HG03442 (cell line): ENCODE measurements around the gene CPA5.

Experiments
- ATAC-seq: cut with Tn5 transposase; IDR thresholded peaks from one replicate; pipeline ENCODE4 v1.9.1; 2021; ENCODE audit warnings: mild to moderate bottlenecking, moderate library complexity; ENCODE audit not compliant: unreplicated experiment

CPA5 gene

DNA sequence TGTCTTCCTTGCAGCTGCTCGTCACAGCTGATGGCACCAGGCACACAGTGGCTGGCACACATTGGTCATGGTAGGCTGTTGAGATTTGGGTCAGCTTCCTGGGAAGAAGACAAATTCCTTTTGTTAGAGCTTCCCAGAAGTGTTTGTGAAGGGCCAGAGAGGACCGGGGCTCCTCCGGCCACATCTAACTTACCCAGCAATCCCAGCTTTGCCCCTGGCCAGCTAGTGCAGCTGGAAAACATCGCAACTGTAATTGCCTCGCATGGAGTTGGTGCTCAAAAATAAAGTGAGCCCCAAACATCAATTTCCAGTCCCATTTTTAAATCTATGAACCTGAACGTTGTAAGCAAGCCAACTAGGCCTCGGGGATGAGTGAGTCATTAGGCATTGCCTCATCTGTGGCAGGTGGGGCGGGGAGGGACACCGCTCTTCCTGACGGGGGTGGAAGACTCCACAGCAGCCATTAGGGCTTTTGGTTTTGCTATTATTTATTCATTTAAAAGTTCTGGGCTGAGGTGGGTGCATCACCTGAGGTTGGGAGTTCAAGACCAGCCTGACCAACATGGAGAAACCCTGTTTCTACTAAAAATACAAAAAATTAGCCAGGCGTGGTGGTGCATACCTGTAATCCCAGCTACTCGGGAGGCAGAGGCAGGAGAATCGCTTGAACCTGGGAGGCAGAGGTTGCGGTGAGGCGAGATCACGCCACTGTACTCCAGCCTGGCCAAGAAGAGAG, 12.4 kb downstream of the CPA5 start:
- ATAC-seq, result no peak

GRCh38 chr7:130358471-130358870, 13.9 kb downstream of the CPA5 start:
- ATAC-seq, result no peak

DNA sequence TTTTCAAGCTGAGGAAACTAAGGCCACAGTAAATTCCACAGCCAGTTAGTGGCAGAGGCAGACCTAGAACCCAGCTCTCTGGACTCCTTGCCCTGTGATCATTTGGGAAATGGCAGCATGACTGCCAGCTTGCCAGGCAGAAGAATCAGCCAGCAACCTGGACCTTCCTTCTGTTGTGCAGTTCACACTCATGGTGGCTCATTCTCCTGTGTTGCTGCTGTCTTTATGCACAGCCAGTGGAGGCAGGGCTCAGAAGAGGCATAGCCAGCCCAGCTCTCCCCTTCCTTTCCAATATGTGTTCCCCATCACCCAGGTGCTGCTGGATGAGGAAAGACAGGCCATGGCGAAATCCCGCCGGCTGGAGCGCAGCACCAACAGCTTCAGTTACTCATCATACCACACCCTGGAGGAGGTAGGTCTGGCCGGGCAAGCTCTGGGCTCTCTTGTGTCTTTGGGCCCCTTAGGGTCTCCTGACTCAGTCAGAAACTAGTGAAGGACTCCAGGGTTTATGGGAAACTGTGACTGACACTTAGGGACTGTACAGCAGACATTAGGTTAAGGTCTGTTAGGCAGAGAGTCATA, 14.8 kb downstream of the CPA5 start:
- ATAC-seq, result no peak

- ATAC-seq, result no peak
These were observed 15.9 kb downstream of the CPA5 start for GRCh38 chr7:130360518-130360917.

DNA sequence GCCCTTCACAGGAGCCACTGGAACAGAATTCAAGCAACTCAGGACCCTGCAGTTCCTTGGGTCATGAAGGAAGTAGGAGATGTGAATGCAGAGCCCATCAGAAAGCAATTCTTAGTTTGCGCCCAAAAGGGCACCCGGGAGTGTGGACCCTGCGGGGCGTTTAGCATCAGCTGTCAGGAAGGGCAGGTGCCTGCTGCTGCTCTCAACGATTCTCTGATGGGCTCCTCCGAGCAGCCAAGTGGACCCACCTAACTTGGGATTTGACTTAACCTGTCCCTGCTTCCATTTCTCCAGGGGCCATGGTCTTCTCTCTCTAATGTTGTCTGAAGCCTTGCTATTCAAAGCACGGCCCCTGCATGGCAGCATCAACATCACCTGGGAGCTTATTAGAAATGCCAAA, 17.1 kb downstream of the CPA5 start:
- ATAC-seq, result no peak

- ATAC-seq, result no peak
These were observed 17.7 kb downstream of the CPA5 start for GRCh38 chr7:130362251-130362816.

GRCh38 chr7:130363026-130363847, 18.6 kb downstream of the CPA5 start:
- ATAC-seq, result peak; percentile 50

DNA sequence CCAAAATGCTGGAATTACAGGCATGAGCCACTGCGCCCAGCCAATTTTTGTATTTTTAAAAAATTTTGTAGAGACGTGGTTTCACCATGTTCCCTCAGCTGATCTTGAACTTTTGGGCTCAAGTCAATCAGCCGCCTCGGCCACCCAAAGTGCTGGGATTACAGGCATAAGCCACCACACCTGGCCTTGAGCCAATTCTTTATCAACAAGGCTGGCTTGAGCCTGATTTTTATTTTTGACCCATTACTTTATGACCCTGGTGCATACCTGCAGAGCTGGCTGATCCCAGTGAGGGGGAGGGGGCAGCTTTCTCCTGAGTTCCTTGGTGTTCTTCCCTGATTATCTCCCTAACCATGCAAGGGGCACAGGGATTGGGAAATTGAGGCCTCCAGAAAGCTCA, 19.8 kb downstream of the CPA5 start:
- ATAC-seq, result no peak

DNA sequence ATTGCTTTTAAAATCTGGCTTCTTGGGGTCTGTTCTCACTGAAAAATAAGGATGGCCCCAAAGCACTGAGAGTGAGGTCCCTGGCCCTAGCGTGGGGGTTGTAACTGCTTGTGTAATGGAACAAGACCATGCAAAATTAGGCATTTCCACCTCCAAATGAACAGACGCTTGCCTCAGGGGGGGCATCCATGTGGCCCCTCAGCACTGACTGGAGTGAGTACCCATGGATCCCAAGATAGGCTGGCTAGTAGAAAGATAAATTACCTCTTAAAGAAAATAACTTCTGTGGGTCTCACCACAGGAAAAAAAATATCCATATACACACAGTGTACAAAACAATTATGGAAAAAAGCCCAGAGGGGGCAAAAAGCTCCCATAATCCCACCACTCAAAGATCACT, 20.5 kb downstream of the CPA5 start:
- ATAC-seq, result no peak

- ATAC-seq, result peak; percentile 48
These were observed 21.2 kb downstream of the CPA5 start for GRCh38 chr7:130365511-130366441.

DNA sequence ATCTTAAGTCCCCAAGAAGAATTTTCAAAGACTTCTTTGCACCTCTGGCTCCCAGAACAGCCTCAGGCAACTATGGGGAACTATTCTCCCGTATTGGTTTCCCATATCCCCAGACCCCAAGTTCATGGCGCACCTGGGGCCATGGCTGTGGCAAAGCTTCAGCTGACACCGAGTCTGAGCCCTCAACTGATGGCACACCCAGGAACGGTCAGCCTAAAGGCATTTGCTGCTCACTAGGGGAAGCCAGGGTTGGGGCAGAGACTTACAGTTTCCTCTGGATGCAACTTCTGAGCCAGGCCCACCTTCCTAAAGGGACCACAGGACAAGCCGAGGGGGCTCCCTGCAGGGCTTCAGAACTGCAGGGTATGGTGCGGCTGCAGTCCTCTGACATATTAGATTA, 21.9 kb downstream of the CPA5 start:
- ATAC-seq, result no peak

DNA sequence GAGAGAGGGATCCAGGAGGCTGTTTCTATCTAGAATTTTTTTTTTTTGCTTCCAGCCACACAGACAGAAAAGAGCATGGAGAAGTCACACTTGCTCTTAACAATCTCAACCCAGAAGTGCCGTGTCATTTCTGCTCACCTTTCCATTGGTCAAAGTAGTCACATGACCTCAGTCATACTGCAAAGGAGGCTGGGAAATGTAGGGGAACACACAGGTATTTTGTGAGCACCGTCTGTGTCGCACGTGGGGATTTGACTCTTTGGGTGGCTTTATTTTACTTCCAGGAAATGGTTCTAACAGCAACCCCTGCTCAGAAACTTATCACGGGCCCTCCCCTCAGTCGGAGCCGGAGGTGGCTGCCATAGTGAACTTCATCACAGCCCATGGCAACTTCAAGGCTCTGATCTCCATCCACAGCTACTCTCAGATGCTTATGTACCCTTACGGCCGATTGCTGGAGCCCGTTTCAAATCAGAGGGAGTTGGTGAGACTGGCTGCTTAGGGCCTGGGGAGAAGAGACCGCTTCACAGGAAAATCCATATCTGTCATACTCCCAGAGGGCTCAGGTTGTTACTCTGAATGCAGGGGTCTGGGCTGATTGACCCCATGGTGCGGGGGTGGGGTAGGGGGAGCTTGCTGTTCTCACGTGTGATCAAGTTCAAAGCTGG, 22.6 kb downstream of the CPA5 start:
- no peak for ATAC-seq

- no peak for ATAC-seq
These were observed 23.5 kb downstream of the CPA5 start for GRCh38 chr7:130367836-130368746.

DNA sequence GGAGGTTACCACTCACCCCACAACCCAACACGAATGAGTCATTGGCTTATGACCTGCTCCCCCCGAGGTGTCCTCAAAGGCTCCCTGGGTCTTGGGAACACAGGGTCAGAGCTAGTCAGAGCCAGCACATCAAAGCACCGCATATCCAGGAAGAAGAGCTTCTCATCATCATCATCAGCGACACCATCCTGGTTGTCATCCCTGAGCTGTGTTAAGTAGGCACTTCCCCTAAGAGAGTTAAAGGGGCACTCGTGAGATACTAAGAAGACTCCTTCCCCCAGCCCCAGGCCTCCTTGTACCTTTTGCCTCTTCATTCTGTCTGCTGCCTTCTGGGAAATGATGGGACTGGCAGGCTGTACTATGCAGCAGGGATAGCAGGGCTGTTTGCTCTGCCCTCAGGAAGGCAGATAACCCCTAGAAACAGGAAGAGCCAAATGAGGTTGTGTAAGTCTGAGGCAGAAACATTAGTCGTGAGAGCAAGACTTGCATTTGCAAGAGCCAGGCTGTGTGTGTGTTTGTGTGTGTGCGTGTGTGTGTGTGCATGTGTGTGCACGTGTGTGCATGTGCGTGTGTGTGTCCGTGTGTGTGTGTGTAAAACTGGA, 24.6 kb downstream of the CPA5 start:
- no peak for ATAC-seq

- ATAC-seq, result no peak
These were observed 25.4 kb downstream of the CPA5 start for GRCh38 chr7:130369831-130370550.

- ATAC-seq, result no peak
These were observed 26.4 kb downstream of the CPA5 start for GRCh38 chr7:130371046-130371445.

DNA sequence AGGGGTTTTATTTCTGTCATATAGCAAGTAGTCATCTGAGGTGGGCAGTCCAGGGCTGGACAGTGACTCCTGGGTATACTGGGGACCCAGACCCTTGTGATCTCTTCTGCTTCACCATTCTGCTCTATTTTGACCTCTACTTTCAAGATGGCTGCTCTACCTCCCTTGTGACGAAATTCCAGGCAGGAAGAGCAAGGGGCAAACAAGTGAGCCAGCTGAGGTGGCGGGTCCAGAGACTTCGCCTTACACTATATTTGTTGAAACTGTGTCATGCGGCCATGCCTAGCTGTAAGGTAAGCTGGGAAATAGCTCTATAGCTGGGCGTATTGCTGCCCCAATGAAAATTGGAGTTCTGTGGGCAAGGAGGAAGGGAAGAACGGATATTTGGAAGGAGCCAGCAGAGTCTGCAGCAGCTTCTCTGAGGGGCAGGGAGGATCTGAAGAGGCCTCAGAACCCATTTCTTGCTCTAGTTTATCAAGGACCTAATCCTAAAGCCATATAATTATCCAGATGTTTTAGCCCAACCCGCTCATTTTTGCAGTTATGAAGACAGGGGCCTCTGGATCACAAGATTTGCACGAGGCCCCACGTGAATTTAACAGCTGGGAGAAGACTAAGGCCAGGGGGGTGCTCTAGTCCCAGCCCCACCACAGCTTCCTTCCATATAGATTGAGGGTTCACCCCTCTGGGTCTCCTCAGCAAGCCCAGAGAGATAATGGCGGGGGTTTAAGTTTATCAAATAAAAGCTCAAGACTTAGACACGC, 28.0 kb downstream of the CPA5 start:
- ATAC-seq, result no peak
